ENCODE data around the gene TMIGD1.

The TMIGD1 gene

GRCh38 chr17:30302241-30302640, 31.6 kb downstream of the TMIGD1 start:
- DNase-seq (ENCODE audit: low read depth), result no peak
- no peak overlapping the region for H3K4me3 ChIP-seq (ENCODE audit: low read length)
- no peak overlapping the region for H3K9ac ChIP-seq (ENCODE audit: low read length)
- no peaks in the 10 kb centered on the region for H3K4me1 ChIP-seq (ENCODE audit: control insufficient read depth, insufficient read depth, low read length)
- H3K27me3 ChIP-seq (replicated peaks; ENCODE audit: control insufficient read depth, insufficient read depth, low read length), result no peaks in the 10 kb centered on the region
- H3K36me3 ChIP-seq (ENCODE audit: control insufficient read depth, insufficient read depth, low read length, severe bottlenecking), result no peaks in the 10 kb centered on the region
- no peaks in the 10 kb centered on the region for H3K9me3 ChIP-seq (ENCODE audit: control insufficient read depth, low read length)

GRCh38 chr17:30300818-30301217, 33.0 kb downstream of the TMIGD1 start:
- no peaks in the 10 kb centered on the region for H3K9me3 ChIP-seq (ENCODE audit: control insufficient read depth, low read length)
- H3K36me3 ChIP-seq (ENCODE audit: control insufficient read depth, insufficient read depth, low read length, severe bottlenecking), result no peaks in the 10 kb centered on the region
- H3K27me3 ChIP-seq (replicated peaks; ENCODE audit: control insufficient read depth, insufficient read depth, low read length), result no peaks in the 10 kb centered on the region
- H3K4me3 ChIP-seq (ENCODE audit: low read length), result no peak overlapping the region
- no peaks in the 10 kb centered on the region for H3K4me1 ChIP-seq (ENCODE audit: control insufficient read depth, insufficient read depth, low read length)
- no peak overlapping the region for H3K9ac ChIP-seq (ENCODE audit: low read length)
- no peak for DNase-seq (ENCODE audit: low read depth)

- no peaks in the 10 kb centered on the region for H3K27me3 ChIP-seq (replicated peaks; ENCODE audit: control insufficient read depth, insufficient read depth, low read length)
- DNase-seq (ENCODE audit: low read depth), result peak; percentile 55
- no peak overlapping the region for H3K9ac ChIP-seq (ENCODE audit: low read length)
- H3K36me3 ChIP-seq (ENCODE audit: control insufficient read depth, insufficient read depth, low read length, severe bottlenecking), result no peaks in the 10 kb centered on the region
- no peaks in the 10 kb centered on the region for H3K9me3 ChIP-seq (ENCODE audit: control insufficient read depth, low read length)
- no peaks in the 10 kb centered on the region for H3K4me1 ChIP-seq (ENCODE audit: control insufficient read depth, insufficient read depth, low read length)
- no peak overlapping the region for H3K4me3 ChIP-seq (ENCODE audit: low read length)
Measured at GRCh38 chr17:30299000-30299399, 34.9 kb downstream of the TMIGD1 start.

- H3K4me3 ChIP-seq (ENCODE audit: low read length), result no peak overlapping the region
- H3K36me3 ChIP-seq (ENCODE audit: control insufficient read depth, insufficient read depth, low read length, severe bottlenecking), result no peaks in the 10 kb centered on the region
- H3K27me3 ChIP-seq (replicated peaks; ENCODE audit: control insufficient read depth, insufficient read depth, low read length), result no peaks in the 10 kb centered on the region
- no peaks in the 10 kb centered on the region for H3K4me1 ChIP-seq (ENCODE audit: control insufficient read depth, insufficient read depth, low read length)
- no peak for DNase-seq (ENCODE audit: low read depth)
- no peak overlapping the region for H3K9ac ChIP-seq (ENCODE audit: low read length)
- no peaks in the 10 kb centered on the region for H3K9me3 ChIP-seq (ENCODE audit: control insufficient read depth, low read length)
Measured at GRCh38 chr17:30297715-30298114, 36.1 kb downstream of the TMIGD1 start.

GRCh38 chr17:30296499-30297080, 37.3 kb downstream of the TMIGD1 start:
- Histone ChIP-seq H3K9ac (ENCODE audit: low read length) (no peak overlapping the region), H3K27me3 (replicated peaks; ENCODE audit: control insufficient read depth, insufficient read depth, low read length) (no peaks in the 10 kb centered on the region), H3K4me3 (ENCODE audit: low read length) (no peak overlapping the region), H3K4me1 (ENCODE audit: control insufficient read depth, insufficient read depth, low read length) (peaks cover 3% of the 10 kb centered on the region), H3K36me3 (ENCODE audit: control insufficient read depth, insufficient read depth, low read length, severe bottlenecking) (no peaks in the 10 kb centered on the region), H3K9me3 (ENCODE audit: control insufficient read depth, low read length) (no peaks in the 10 kb centered on the region)
- DNase-seq (ENCODE audit: low read depth), result no peak

- Histone ChIP-seq H3K4me1 (ENCODE audit: control insufficient read depth, insufficient read depth, low read length) (peaks cover 14% of the 10 kb centered on the region), H3K4me3 (ENCODE audit: low read length) (peak overlapping the region; percentile 87), H3K9ac (ENCODE audit: low read length) (peak overlapping the region; percentile 87), H3K36me3 (ENCODE audit: control insufficient read depth, insufficient read depth, low read length, severe bottlenecking) (peaks cover 7% of the 10 kb centered on the region), H3K9me3 (ENCODE audit: control insufficient read depth, low read length) (no peaks in the 10 kb centered on the region), H3K27me3 (replicated peaks; ENCODE audit: control insufficient read depth, insufficient read depth, low read length) (no peaks in the 10 kb centered on the region)
- no peak for DNase-seq (ENCODE audit: low read depth)
Measured at GRCh38 chr17:30292286-30292858, 41.5 kb downstream of the TMIGD1 start.

GRCh38 chr17:30291543-30292285, 42.1 kb downstream of the TMIGD1 start, which contains the start of gene BLMH:
TSS of gene BLMH (minus strand) at chr17:30291944. CDS start at chr17:30291819, 125 bp downstream.
- DNase-seq (ENCODE audit: low read depth), result peak; percentile 93
- Histone ChIP-seq H3K27me3 (replicated peaks; ENCODE audit: control insufficient read depth, insufficient read depth, low read length) (no peaks in the 10 kb centered on the region), H3K4me1 (ENCODE audit: control insufficient read depth, insufficient read depth, low read length) (peaks cover 14% of the 10 kb centered on the region), H3K9ac (ENCODE audit: low read length) (peak within 1 kb of the TSS; percentile 87), H3K36me3 (ENCODE audit: control insufficient read depth, insufficient read depth, low read length, severe bottlenecking) (peaks cover 14% of the 10 kb centered on the region), H3K4me3 (ENCODE audit: low read length) (peak within 1 kb of the TSS; percentile 87), H3K9me3 (ENCODE audit: control insufficient read depth, low read length) (no peaks in the 10 kb centered on the region)

GRCh38 chr17:30290696-30291542, 42.9 kb downstream of the TMIGD1 start:
- H3K9ac ChIP-seq (ENCODE audit: low read length), result peak overlapping the region; percentile 87
- peak; percentile 66 for DNase-seq (ENCODE audit: low read depth)
- H3K9me3 ChIP-seq (ENCODE audit: control insufficient read depth, low read length), result no peaks in the 10 kb centered on the region
- no peaks in the 10 kb centered on the region for H3K27me3 ChIP-seq (replicated peaks; ENCODE audit: control insufficient read depth, insufficient read depth, low read length)
- H3K4me1 ChIP-seq (ENCODE audit: control insufficient read depth, insufficient read depth, low read length), result peaks cover 14% of the 10 kb centered on the region
- peak overlapping the region; percentile 87 for H3K4me3 ChIP-seq (ENCODE audit: low read length)
- H3K36me3 ChIP-seq (ENCODE audit: control insufficient read depth, insufficient read depth, low read length, severe bottlenecking), result peaks cover 22% of the 10 kb centered on the region

- Histone ChIP-seq H3K9me3 (ENCODE audit: control insufficient read depth, low read length) (no peaks in the 10 kb centered on the region), H3K4me3 (ENCODE audit: low read length) (peak overlapping the region; percentile 87), H3K9ac (ENCODE audit: low read length) (peak overlapping the region; percentile 87), H3K4me1 (ENCODE audit: control insufficient read depth, insufficient read depth, low read length) (peaks cover 14% of the 10 kb centered on the region), H3K27me3 (replicated peaks; ENCODE audit: control insufficient read depth, insufficient read depth, low read length) (no peaks in the 10 kb centered on the region), H3K36me3 (ENCODE audit: control insufficient read depth, insufficient read depth, low read length, severe bottlenecking) (peaks cover 29% of the 10 kb centered on the region)
- DNase-seq (ENCODE audit: low read depth), result no peak
Measured at GRCh38 chr17:30290077-30290476, 43.8 kb downstream of the TMIGD1 start.

GRCh38 chr17:30279156-30279555, 54.7 kb downstream of the TMIGD1 start:
- H3K9ac ChIP-seq (ENCODE audit: low read length), result no peak overlapping the region
- H3K36me3 ChIP-seq (ENCODE audit: control insufficient read depth, insufficient read depth, low read length, severe bottlenecking), result peaks cover 74% of the 10 kb centered on the region
- H3K4me3 ChIP-seq (ENCODE audit: low read length), result no peak overlapping the region
- H3K27me3 ChIP-seq (replicated peaks; ENCODE audit: control insufficient read depth, insufficient read depth, low read length), result no peaks in the 10 kb centered on the region
- H3K9me3 ChIP-seq (ENCODE audit: control insufficient read depth, low read length), result no peaks in the 10 kb centered on the region
- DNase-seq (ENCODE audit: low read depth), result no peak
- H3K4me1 ChIP-seq (ENCODE audit: control insufficient read depth, insufficient read depth, low read length), result no peaks in the 10 kb centered on the region

GRCh38 chr17:30278032-30278431, 55.8 kb downstream of the TMIGD1 start:
- DNase-seq (ENCODE audit: low read depth), result peak; percentile 57
- peaks cover 75% of the 10 kb centered on the region for H3K36me3 ChIP-seq (ENCODE audit: control insufficient read depth, insufficient read depth, low read length, severe bottlenecking)

More at GRCh38 chr17:30278032-30278431, 55.8 kb downstream of the TMIGD1 start:
- H3K27me3 ChIP-seq (replicated peaks; ENCODE audit: control insufficient read depth, insufficient read depth, low read length), result no peaks in the 10 kb centered on the region
- no peak overlapping the region for H3K9ac ChIP-seq (ENCODE audit: low read length)
- H3K4me1 ChIP-seq (ENCODE audit: control insufficient read depth, insufficient read depth, low read length), result no peaks in the 10 kb centered on the region
- no peak overlapping the region for H3K4me3 ChIP-seq (ENCODE audit: low read length)
- no peaks in the 10 kb centered on the region for H3K9me3 ChIP-seq (ENCODE audit: control insufficient read depth, low read length)
